GM10266 (cell line): Measurements from ENCODE around the gene ZNF76.
A peak's percentile ranks its signal among the peaks of the same experiment; 100 is the strongest.
"Not testable (repeated sequence)": the region's sequence is repeated elsewhere in the genome, so short reads cannot be mapped to it uniquely, and the experiment has no call there.

Experiments used
- DNase-seq: peaks from one replicate; pipeline ENCODE4 v3.0.0; 2012; ENCODE audit errors: extremely low spot score
- TF ChIP-seq, protein P1 (sequence below): IDR thresholded peaks from 2 replicates; pipeline ENCODE4 v1.5.1; 2012; ENCODE audit warnings: mild to moderate bottlenecking, low read depth; ENCODE audit not compliant: control insufficient read depth, insufficient read depth; ENCODE audit errors: missing control alignments

The ZNF76 gene

DNA sequence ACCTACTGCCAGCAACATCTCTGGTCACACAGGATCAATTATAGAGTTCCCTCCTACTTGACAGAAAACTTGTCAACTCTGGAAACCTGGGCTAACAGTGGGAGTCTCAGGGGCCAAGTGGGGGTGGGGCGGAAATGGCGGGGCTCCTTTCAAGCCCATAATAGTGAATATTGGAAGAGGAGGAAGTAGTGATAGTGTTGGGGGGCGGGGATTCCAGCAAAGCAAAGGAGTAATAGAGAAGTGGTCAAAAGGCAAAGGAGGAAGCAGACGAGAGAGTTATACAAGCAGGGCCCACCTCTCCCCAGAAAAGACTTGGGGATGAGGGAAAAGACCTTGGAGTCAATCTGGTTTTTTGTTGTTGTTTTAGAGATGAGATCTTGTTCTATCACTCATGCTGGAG, 40.1 kb downstream of the ZNF76 start:
- DNase-seq, result no peak
- TF ChIP-seq, protein P1, sequence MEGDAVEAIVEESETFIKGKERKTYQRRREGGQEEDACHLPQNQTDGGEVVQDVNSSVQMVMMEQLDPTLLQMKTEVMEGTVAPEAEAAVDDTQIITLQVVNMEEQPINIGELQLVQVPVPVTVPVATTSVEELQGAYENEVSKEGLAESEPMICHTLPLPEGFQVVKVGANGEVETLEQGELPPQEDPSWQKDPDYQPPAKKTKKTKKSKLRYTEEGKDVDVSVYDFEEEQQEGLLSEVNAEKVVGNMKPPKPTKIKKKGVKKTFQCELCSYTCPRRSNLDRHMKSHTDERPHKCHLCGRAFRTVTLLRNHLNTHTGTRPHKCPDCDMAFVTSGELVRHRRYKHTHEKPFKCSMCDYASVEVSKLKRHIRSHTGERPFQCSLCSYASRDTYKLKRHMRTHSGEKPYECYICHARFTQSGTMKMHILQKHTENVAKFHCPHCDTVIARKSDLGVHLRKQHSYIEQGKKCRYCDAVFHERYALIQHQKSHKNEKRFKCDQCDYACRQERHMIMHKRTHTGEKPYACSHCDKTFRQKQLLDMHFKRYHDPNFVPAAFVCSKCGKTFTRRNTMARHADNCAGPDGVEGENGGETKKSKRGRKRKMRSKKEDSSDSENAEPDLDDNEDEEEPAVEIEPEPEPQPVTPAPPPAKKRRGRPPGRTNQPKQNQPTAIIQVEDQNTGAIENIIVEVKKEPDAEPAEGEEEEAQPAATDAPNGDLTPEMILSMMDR, result no peak

DNA sequence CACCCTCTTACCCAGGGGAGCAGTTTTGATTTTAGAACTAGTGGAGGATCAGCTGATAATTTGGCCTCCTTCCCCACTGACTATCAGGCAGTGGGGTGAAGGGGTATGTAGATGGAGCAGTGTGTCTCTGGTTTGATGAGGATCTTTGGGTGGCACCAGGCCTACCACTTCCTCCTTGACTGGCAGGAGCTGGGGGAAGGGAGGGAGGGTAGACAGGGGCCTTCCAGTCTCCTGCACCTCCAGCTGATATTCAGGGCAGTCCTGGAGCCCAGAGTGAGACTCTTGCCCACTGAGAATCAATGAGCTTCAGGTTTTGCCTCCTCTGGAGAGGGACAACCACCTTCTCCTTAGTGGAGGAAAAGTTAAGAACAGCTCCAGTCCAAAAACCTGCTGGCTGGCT, 41.3 kb downstream of the ZNF76 start:
- TF ChIP-seq, protein P1, result no peak
- no peak for DNase-seq

DNA sequence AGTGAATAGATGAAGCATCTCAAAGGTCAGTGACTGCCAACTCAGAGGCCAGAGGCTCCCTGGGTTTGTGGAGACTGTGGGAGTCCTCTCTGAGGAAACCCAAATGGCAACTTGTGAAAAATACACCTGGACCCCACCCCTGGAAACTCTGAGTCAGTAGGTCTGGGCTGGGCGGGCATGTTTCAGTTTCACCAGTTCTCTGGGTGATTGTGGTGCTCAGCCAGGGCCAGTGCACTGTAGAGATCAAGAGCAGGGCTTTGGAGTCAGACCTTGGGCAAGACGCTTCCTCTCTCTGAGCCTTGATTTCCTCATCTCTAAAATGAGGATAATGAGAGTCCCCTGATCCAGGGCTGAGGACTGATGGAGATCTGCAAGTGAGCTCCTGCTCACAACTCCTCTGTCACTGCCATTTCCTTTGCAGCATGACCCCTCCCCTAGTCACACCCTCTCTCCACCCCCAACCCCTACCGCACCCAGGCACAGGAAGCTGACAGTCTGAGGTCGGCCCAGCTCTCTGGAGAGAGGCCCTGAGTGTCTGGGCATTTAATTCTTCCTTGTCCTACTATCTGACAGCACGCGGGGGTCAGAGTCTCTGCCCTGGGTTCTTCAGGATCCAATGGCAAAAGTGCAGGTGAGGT, 43.2 kb downstream of the ZNF76 start:
- TF ChIP-seq, protein P1, result no peak
- peak; percentile 83 for DNase-seq

- no peak for DNase-seq
Observed at GRCh38 chr6:35304299-35304698, 44.8 kb downstream of the ZNF76 start.

GRCh38 chr6:35305117-35305516, 45.6 kb downstream of the ZNF76 start:
- TF ChIP-seq, protein P1, result no peak
- DNase-seq, result no peak

More at GRCh38 chr6:35304299-35304698, 44.8 kb downstream of the ZNF76 start:
- TF ChIP-seq, protein P1, result no peak

DNA sequence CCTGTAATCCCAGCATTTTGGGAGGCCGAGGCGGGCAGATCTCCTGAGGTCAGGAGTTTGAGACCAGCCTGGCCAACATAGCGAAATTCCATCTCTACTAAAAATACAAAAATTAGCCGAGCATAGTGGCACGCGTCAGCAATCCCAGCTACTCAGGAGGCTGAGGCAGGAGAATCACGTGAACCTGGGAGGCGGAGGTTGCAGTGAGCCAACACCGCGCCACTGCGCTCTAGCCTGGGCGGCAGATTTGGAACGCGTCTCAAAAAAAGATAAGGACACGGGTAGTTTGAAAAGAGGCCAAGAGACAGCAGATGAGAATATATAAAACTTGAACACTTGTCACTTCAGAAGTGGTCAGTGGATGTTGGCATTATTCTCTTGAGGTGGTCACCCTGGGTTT, 47.6 kb downstream of the ZNF76 start:
- not testable (repeated sequence) for DNase-seq

DNA sequence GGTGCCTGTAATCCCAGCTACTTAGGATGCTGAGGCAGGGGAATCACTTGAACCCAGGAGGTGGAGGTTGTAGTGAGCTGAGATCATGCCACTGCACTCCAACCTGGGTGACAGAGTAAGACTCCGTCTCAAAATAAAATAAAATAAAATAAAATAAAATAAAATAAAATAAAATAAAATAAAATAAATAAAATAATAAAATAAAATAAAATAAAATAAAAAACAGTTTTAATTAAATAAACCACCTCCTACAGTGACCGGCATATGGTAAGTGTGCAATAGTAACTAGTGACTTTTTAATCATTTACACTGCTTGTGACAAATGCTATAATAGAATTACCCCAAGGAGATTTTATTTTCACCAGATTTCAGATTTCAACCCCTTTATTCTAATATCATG, 49.0 kb downstream of the ZNF76 start:
- DNase-seq, result not testable (repeated sequence)

DNA sequence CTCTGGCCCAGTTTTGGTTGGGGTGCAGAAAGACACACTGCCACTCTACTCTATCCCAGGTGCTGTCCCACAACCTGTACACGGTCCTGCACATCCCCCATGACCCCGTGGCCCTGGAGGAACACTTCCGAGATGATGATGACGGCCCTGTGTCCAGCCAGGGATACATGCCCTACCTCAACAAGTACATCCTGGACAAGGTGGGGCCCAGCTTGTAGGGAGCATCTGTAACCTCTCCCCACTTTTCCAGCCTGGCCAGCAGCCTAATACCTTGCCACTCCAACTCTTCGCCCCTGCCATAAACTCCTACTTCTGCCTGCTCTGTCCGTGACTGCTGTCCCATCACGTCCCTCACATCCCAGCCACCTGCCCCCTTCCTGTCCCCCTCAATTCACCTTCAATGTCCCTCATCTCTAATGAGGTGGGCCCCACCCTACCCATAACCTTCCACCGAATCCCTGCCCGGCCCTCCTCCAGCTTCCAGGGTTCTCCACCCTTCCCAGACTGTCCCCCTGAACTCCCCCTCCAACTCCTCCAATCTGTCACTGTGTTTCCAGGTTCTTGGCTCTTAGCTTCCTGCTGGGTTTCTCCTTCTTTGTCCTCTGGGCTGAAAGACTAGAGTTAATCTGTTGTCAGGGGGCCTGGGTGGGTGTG, 50.2 kb downstream of the ZNF76 start:
- DNase-seq, result no peak
- TF ChIP-seq, protein P1, result no peak
